HL-60 (cell line): ENCODE data around the gene TMEM132D.

Experiments
- CTCF ChIP-seq: IDR thresholded peaks from one replicate; pipeline ENCODE4 v1.5.1; 2011; ENCODE audit warnings: low read length, control low read depth, inconsistent platforms; ENCODE audit not compliant: insufficient read depth
- GABPA ChIP-seq: IDR thresholded peaks from 2 replicates; pipeline ENCODE4 v1.6.1; 2012; ENCODE audit warnings: low read depth
- POLR2AphosphoS5 ChIP-seq: IDR thresholded peaks from 2 replicates; pipeline ENCODE4 v1.6.1; 2012; ENCODE audit warnings: low read depth
- REST ChIP-seq: IDR thresholded peaks from 2 replicates; pipeline ENCODE4 v1.6.1; 2012; ENCODE audit warnings: low read depth; ENCODE audit not compliant: insufficient replicate concordance
- SPI1 ChIP-seq: IDR thresholded peaks from 2 replicates; pipeline ENCODE4 v1.6.1; 2012; ENCODE audit warnings: low read depth, mild to moderate bottlenecking, borderline replicate concordance

- no peak for TF ChIP-seq CTCF
- no peak for TF ChIP-seq REST
- TF ChIP-seq GABPA: no peak
- no peak for TF ChIP-seq POLR2AphosphoS5
- TF ChIP-seq SPI1: no peak
Measured at GRCh38 chr12:129672110-129672509, 231.7 kb downstream of the TMEM132D start.
